Colonic mucosa (tissue), 4 donors: ENCODE measurements around the gene TRAPPC14. TPM values are rescaled to one million over a fixed set of nuclear protein-coding genes. Genes with fewer than 3 reads are reported as not detected.

Experiments
- DNase-seq: peaks from one replicate; pipeline ENCODE4 v3.0.0-alpha.2; 2020
- H3K27ac ChIP-seq: fragments of 200-600 bp; one replicate; pipeline ENCODE4 v1.8.0; 2021
- H3K27me3 ChIP-seq: fragments of 200-600 bp; one replicate; pipeline ENCODE4 v1.8.0; 2021
- H3K36me3 ChIP-seq: fragments of 200-600 bp; one replicate; pipeline ENCODE4 v1.8.0; 2021
- H3K4me1 ChIP-seq: fragments of 200-600 bp; one replicate; pipeline ENCODE4 v1.8.0; 2021; ENCODE audit warnings: mild to moderate bottlenecking
- H3K4me3 ChIP-seq: fragments of 200-600 bp; one replicate; pipeline ENCODE4 v1.8.0; 2021
- H3K9ac ChIP-seq, 2 donors: one replicate each; pipeline ENCODE4 v1.7.0; 2013; ENCODE audit warnings: control low read depth in 2 of 2, low read depth in 2 of 2, low read length in 2 of 2
- H3K9me3 ChIP-seq: fragments of 200-600 bp; one replicate; pipeline ENCODE4 v1.8.0; 2021
- intact Hi-C: fragments of 100-400 bp; cut with DNase I; formaldehyde crosslinking; loops from one replicate; pipeline ENCODE4 v1.14.1; 2022
- total RNA-seq, 2 donors: library from RNA; stranded (reverse); fragmentation: NEBNext Ultra II Directional in 1 of 2; extraction: Animal tissue kit (Norgen Biotek cat#: 25700) in 1 of 2; gene quantifications; one replicate each; pipeline ENCODE4 v1.2.1, GENCODE V29; 2021
- TF ChIP-seq, protein P1 (sequence below): fragments of 200-600 bp; IDR thresholded peaks from one replicate; pipeline ENCODE4 v1.8.0; 2022; ENCODE audit warnings: antibody characterized with exemption, mild to moderate bottlenecking
- donor health status: healthy.
- donor health status: DM: no; HTN: no; CAD: no.
- donor health status: DM: no; HTN: no; CAD: no.

The TRAPPC14 gene
- total RNA-seq, 2 donors from 2014 or later, result 40.3 to 69.5 TPM

DNA sequence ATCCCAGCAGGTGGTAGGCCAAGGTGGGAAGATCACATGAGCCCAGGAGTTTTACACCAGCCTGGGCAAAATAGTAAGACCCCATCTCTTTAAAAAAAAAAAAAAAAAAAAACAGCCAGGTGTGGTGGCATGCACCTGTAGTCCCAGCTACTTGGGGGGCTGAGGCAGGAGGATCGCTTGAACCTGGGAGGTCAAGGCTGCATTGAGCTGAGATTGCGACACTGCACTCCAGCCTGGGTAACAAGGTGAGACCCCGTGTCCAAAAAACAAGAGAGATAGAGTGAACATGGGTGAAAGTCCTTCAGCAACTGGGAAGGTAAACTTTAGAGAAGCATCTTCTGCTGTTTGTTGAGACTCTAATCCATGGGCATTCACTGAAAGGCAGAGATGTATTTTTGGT, 16.1 kb downstream of the TRAPPC14 start:
- H3K27me3 ChIP-seq, result no peaks in the 10 kb centered on the region
- no peak overlapping the region for H3K27ac ChIP-seq
- TF ChIP-seq, protein P1, sequence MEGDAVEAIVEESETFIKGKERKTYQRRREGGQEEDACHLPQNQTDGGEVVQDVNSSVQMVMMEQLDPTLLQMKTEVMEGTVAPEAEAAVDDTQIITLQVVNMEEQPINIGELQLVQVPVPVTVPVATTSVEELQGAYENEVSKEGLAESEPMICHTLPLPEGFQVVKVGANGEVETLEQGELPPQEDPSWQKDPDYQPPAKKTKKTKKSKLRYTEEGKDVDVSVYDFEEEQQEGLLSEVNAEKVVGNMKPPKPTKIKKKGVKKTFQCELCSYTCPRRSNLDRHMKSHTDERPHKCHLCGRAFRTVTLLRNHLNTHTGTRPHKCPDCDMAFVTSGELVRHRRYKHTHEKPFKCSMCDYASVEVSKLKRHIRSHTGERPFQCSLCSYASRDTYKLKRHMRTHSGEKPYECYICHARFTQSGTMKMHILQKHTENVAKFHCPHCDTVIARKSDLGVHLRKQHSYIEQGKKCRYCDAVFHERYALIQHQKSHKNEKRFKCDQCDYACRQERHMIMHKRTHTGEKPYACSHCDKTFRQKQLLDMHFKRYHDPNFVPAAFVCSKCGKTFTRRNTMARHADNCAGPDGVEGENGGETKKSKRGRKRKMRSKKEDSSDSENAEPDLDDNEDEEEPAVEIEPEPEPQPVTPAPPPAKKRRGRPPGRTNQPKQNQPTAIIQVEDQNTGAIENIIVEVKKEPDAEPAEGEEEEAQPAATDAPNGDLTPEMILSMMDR, result no peak
- no peaks in the 10 kb centered on the region for H3K36me3 ChIP-seq
- peaks cover 3% of the 10 kb centered on the region for H3K4me1 ChIP-seq
- no peak overlapping the region for H3K9ac ChIP-seq
- intact Hi-C loops, result loop anchor here (5.0 kb wide), 1 partner anchor 70 kb away; no protein-coding TSS in a partner anchor
- no peak for DNase-seq
- H3K4me3 ChIP-seq, result no peak overlapping the region
- H3K9me3 ChIP-seq, result no peaks in the 10 kb centered on the region

DNA sequence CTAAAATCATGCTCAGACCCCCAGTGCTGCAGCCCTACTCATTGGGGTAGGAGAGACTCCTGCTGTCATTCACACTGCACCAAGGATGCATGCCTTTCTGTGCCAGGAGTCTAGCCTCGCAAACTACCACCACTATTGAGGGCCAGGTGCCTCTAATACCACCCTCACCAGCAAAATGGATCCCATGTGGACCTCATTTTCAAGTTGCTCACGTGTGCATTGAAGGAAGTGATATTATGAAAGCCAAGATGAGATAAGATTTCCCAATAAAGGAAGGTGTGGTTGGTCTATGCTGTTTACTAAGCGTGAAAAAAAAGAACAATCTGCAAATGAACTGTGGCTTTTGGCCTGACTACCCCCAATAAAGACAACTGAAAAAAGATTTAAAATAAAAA, 17.0 kb downstream of the TRAPPC14 start:
- Histone ChIP-seq H3K4me1 (peaks cover 3% of the 10 kb centered on the region), H3K4me3 (no peak overlapping the region), H3K9me3 (no peaks in the 10 kb centered on the region), H3K36me3 (no peaks in the 10 kb centered on the region), H3K27me3 (no peaks in the 10 kb centered on the region), H3K9ac (peak overlapping the region in 1 of 2 donors; percentile 59), H3K27ac (peak overlapping the region; percentile 62)
- intact Hi-C loops, result loop anchor here (5.0 kb wide), 1 partner anchor 71 kb away; no protein-coding TSS in a partner anchor
- TF ChIP-seq, protein P1, result no peak
- DNase-seq, result peak; percentile 38

DNA sequence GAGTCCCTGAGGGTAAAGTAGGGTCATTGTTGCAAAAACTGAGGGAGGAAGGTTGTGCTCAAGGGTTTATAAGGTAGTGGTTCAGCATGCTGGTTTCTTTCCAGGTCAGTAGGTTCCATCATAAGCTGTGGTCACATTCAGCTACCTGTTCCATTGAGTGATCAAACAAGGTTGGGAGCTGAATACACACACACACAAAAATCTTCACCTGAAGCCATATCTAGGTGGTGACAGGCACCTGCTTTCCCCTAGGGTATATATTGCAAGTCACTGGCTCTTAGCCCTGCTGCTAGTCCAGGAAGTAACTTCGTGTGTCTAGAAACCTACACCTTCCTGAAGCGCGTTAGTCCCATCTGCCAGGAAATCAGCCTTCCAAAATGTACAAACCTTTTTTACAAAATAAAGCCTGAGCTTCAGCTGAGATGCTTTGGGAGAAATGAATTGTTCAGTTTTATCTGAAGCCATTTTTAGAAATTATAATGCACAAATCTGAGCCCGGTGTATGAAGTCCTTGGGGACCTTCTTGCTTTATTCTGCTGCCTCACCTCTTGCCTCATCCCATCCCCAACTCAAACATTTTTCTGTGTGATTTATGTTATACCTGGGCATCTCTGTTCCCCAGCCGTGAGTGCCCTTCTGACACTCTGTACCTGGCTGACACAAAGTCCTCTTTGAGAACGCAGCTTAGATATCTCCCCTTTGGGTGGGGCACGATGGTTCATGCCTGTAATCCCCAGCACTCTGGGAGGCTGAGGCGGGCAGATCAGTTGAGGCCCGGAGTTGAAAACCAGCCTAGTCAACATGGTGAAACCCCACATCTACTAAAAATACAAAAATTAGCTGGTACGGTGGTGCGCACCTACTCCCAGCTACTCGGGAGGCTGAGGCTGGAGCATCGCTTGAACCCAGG, 20.4 kb downstream of the TRAPPC14 start:
- TF ChIP-seq, protein P1, result no peak
- intact Hi-C loops, result loop anchor here (10.0 kb wide), 1 partner anchor 207 kb away; no protein-coding TSS in a partner anchor
- Histone ChIP-seq H3K9me3 (no peaks in the 10 kb centered on the region), H3K36me3 (no peaks in the 10 kb centered on the region), H3K4me3 (no peak overlapping the region), H3K4me1 (peaks cover 3% of the 10 kb centered on the region), H3K27me3 (no peaks in the 10 kb centered on the region), H3K27ac (no peak overlapping the region), H3K9ac (peak overlapping the region; percentile 12 to 58)
- DNase-seq, result no peak

DNA sequence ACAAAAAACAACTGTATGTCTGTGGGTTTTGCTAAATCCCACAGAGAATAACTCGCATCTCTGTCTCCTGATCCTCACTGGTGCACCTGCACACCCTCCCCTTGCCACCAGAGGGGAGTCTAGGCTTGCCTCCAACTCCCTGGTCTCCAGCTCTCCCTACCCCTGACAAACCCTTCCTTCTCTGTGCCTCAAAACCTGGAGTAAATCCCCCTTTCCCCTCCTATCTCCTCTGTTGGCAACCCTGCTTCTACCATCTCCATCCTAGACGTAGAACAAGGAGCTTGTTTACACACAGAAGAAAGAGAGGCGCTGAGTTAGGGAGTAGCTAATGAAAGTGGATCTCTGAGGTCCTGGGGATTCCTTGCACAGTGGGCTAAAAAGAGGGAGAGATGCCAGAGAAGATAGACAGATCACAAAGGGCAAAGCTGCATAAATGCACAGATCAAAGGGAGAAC, 25.8 kb downstream of the TRAPPC14 start:
- intact Hi-C loops, result loop anchor here (2.0 to 10.0 kb wide), 3 partner anchors 86 to 212 kb away; partner anchors contain the start of gene PVRIG
- H3K9me3 ChIP-seq, result no peaks in the 10 kb centered on the region
- no peak overlapping the region for H3K9ac ChIP-seq
- H3K27me3 ChIP-seq, result no peaks in the 10 kb centered on the region
- TF ChIP-seq, protein P1, result peak; percentile 91
- peaks cover 8% of the 10 kb centered on the region for H3K4me1 ChIP-seq
- no peaks in the 10 kb centered on the region for H3K36me3 ChIP-seq
- peak; percentile 79 for DNase-seq
- H3K27ac ChIP-seq, result no peak overlapping the region
- H3K4me3 ChIP-seq, result no peak overlapping the region

DNA sequence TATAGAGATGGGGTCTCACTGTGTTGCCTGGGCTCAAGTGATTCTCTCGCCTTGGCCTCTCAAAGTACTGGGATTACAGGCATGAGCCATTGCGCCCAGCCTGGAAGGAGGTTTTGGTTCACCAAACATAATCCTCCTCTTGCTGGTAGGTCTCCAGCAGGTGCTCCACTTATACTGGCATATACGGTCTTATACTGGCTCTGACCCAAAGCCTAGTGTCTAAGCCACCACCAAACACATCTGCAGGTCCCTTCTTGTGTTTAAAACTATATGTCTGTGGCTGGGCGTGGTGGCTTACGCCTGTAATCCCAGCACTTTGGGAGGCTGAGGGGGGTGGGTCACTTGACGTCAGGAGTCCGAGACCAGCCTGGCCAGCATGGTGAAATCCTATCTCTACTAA, 26.4 kb downstream of the TRAPPC14 start:
- Histone ChIP-seq H3K9ac (no peak overlapping the region), H3K9me3 (no peaks in the 10 kb centered on the region), H3K27ac (no peak overlapping the region), H3K4me1 (peaks cover 8% of the 10 kb centered on the region), H3K4me3 (no peak overlapping the region), H3K27me3 (no peaks in the 10 kb centered on the region), H3K36me3 (no peaks in the 10 kb centered on the region)
- DNase-seq, result no peak
- TF ChIP-seq, protein P1, result no peak
- intact Hi-C loops, result loop anchor here (2.0 to 10.0 kb wide), 3 partner anchors 87 to 213 kb away; partner anchors contain the start of gene PVRIG
